GM19463 (cell line): Measurements from ENCODE around the gene PDE3A.

Source experiments
- ATAC-seq: cut with Tn5 transposase; IDR thresholded peaks from one replicate; pipeline ENCODE4 v1.9.1; 2021; ENCODE audit warnings: mild to moderate bottlenecking, moderate library complexity; ENCODE audit not compliant: unreplicated experiment

Gene PDE3A

DNA sequence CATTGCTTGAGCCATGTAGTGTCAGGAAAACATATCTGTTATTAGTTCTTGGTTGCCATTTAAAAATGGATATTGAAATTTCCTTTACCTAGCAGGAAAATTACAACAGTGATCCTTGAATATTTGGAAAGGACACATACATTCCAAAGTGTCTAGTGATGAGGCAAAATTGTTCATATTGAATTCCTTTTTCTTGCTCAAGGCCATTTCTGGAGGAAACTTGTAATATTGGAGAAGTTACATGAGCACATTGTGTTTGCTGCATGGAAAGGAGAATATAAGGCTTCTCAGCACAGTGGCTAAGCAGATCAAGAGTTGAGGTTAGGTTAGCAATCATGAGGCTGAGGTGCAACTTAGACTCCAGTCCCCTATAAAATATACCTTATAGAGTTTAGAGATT is 121.9 kb downstream of the PDE3A start:
- ATAC-seq = no peak

DNA sequence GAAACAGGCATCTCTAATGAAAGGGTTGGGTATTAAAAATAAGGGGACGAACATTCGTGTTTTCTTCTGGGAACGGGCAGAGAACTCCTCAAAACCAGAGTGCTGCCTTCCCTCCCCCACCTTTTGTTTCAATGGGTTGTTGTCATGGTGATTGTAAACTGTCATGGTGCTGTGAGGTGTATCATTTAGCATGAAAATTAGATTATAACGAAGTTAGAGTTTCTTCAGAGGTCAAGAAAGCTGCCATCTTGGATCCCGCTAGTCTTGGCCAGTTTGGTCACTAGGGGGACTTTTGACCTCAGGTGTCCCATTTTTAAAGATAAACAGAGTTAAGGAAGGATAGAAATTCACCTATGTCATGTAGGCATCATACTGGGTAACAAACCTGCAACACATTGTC is 123.0 kb downstream of the PDE3A start:
- ATAC-seq = no peak

DNA sequence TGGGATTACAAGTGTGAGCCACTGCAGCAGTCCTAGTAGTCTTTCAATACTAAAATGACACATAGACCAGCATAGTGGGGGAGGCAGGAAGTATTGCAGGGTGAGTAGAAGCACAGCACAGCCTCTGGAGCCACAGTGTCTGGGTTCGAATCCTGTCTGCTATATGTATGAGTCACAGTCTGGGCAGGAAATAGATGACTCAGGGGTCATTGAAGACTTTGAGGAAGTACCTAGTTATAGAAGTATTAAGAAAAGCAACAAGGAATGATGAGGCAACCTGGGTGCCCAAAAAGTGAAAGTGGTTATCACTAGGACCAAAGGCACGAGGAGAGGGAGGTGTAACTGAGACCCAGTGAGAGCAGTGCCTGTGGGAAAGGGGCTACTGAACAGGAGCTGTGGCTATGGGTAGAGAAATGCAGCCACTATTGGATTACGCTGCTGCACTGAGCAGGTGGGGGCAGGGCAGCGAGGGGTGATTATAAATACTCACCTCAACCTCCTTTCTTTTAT is 124.0 kb downstream of the PDE3A start:
- ATAC-seq = no peak

DNA sequence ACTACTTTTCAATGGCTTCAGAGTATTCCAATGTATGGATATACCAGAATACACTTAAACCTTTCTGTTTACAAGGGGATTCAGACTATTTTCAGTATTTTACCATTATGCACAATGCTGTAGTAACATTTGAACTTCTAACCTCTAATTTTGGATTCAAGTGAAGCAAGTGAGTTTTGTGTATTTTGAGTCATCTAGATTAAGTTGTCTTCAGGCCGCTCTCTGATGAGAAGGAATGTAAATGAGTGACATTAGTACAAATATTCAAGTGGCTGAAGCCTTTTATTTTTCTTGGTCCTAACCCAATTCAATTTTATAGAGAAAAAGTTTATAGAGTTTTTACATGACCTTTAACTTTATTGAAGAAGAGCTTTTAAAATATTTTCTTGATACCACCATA is 125.6 kb downstream of the PDE3A start:
- ATAC-seq = no peak

DNA sequence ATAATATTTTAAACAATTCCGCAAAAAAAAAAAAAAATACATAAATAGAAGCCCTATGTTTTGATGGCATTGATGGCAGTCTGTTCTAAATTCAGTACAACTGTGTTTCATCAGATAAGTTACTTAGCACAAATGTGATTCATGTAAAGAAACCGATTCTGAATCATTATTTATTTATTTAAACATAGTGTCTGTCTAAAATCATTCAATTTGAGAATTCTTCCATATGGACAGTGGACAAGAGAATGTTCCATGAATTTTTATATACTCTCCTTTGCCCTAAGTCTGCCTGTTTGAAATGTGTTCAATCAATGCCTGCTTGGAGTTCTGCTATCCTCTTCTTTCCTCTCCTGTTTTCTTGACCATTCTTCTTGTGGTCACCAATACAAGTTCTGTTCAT is 126.5 kb downstream of the PDE3A start:
- no peak for ATAC-seq

DNA sequence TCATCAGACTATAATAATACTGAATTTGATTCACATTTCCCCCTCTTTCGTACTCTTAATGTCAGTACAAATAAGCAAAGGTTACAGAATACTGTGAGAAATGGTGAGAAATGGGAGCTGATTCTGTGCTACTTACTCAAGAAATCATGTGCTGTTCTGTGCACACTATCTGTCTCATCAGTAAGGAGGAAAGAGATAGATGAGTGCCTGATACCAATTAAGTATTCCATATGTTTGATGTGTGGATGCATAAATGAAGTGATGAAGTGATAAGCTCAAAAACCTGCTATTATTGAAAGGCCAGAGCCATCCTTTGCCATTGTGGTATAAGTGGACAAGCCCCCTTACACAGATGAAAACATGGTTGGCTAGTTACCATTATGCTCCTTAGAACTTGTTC is 127.7 kb downstream of the PDE3A start:
- no peak for ATAC-seq

DNA sequence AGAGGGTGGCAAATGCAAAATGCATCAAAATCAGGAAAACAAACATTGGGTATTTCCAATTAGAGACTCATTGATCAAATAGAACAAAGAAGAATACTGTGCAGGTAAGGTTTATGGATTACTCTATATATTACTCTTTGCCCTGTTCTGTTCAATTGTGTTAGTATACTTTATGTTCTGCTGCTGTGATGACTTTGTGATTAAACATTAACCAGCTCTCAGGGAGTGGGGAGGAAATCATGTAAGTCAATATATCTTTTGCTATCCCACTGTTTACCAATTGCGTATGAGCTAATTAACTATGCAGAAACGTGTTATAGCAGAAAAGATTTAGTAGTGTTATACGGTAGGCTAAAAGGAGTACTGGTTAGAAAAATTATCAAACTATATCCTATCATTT is 129.4 kb downstream of the PDE3A start:
- no peak for ATAC-seq

DNA sequence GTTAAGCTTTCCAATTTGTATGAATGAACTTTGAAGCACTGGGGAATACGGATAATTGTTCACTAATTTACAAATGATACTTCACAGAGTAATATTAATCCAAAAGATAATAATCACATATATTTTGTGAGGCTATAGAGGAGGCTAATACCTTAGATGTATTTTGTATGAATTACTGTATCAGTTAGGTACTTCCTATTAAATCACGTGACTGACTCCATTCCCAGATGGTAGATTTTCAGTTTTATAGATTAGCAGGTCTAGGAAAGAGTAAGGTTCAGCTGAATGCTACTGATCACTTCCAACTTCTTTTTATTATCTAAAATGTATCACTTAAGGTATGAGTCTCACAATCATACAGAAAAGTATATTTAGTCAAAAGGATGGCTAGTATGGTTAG is 133.6 kb downstream of the PDE3A start:
- no peak for ATAC-seq

DNA sequence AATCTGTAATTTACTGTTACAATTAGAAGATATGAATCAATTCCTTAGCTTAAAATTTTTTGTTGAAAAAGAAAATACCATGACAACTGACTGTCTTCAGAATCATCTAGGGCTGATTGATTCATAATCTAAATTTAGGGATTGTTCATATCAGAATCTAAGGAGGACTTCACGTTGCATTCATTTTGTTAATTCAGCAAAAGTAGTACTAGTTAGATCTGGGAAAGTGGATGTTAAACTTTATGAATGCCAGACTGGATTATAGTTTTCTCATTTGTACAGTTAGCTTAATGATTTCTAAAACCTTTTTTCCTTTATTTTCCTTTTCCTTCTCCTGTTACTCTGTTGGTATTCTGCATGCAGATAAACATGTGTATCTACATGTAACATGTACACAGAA is 135.5 kb downstream of the PDE3A start:
- ATAC-seq = no peak

DNA sequence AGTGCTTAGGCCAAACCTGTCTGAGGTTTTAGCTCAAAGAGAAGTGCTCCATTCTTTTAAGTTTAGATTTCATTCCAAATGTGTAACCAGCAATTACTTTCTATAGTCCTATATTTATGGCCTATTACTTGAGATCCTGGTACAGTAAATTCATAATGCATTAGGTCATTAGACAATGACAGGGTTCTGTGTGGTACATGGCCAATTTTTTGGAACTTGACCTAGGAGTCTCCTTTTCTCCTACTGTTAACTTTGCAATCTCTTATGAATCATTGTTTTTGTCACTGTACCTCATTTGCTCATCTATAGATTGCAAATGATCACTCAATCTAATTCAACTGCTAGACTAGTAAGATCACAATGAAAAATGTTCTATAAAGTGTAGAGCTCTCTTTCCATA is 136.7 kb downstream of the PDE3A start:
- ATAC-seq = no peak

DNA sequence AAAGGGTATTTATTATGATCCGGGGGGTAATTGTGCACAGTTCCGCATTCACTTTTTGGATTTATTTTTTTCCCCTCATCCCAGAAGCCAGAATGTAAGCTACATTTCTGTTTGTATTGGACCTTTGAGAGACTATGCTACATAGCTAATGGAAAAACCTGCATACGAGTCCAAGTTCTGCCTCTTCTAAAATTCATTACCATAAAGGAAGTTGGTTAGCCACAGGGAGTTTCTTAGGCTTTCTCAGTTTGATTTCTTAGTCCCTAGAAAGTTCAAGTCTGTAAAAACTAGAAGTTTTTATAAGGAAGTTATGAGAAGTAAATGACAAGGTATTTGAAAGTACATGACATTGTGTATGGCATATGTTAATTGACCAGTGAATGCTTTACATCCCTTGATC is 138.7 kb downstream of the PDE3A start:
- ATAC-seq = no peak

DNA sequence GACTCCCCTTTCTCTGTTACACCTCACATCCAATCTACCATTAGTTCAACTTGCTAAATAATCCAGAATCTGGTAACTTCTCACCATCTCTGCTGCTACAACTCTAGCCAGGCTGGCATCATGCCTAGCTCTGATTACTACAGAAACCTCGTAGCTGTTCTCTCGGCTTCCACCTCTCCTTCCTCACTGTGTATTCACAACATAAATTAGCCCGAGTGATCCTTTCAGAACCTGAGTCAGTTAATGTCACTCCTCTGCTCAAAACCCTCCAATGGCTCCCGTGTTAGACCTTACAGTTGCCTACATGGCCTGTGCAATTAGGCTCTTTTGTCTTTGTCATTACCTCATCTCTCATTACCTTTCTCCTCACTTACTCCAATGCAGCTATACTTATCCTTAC is 139.4 kb downstream of the PDE3A start:
- ATAC-seq = no peak

DNA sequence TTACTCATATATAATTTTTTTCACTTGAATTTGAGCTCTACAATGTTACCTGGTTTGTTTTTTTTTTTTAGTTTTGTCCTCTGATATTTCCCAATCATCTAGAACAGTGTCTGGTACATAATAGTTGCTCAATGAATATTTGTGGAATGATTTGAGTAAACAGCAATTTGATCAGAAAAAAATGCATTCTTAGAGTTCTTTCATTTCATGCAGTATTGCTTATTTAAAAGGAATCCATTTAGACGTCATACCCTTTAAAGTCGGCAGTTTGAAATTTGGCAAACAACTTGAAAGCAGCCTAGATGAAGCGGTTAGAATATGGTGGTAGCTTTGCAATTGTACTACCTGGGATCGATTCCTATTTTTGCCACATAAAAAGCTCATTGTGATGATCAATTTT is 140.0 kb downstream of the PDE3A start:
- ATAC-seq = no peak

DNA sequence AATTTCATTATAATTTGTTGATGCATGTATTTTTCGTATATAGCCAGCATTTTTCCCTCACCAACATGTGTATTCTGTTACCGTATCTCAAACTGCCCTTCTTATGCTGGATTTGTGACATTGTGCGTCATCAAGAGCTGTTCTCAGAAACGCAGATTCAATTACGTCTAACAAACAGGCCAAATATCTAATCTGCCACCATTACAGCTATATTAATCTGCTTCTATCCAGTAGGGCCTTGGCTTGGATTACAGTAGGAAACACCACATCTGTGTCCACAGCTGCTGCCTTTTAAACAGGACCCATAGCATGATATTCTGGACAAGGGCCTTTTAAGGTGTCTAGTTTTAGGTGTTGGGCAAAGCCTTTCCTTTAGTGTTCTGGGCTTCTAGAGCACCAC is 140.6 kb downstream of the PDE3A start:
- no peak for ATAC-seq

DNA sequence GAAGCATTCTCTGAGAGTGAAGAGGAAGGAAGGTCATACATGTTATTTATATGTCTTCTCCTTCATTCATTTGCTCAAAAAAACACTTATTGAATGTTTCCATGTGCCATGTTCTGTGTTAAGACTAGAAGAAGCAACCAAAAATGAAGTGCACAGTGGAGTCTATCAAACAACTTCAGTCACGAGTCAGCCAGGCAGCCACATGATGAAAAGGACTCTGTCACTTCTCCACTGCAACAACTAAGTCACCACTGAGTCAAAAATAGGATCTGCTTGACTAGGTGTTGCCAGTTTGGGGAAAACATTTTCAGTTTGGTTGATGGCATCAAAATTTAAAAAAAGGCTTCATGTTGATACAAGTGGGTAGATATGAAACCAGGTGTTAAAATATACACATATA is 142.5 kb downstream of the PDE3A start:
- no peak for ATAC-seq

DNA sequence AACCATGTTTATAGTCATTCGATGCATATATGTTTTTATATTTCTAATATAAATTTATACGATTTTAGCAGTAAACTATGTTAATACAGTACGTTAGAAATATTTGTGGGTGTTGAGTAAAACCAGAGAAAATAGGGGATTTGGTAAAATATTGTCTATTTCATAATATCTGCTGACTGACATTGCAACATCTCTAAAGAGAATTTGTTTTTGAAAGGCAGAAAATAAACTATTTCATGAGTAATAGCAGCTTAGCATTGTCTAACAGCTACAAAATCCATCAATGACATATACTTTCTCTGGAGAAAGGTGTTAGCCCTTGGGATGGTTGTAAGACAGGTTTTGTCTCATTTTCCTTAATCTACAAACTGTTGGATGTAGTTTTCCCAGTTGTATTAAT is 144.9 kb downstream of the PDE3A start:
- ATAC-seq = no peak

DNA sequence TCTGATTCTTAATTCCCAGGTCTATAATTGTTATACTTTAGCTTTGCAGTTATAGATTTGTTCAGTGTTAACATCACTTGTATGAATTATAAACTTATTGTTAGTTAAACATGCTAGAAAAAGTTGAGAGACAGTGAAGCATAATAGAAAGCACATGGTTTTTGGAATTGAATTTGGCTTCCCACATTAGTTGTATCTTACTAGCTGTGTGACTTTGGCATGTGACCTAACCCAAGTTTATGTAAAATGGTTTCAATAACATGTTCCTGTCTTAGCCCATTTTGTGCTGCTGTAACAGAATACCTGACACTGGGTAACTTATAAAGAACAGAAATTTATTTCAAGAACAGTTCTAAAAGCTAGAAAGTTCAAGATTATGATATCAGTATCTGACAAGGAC is 146.3 kb downstream of the PDE3A start:
- ATAC-seq = no peak

DNA sequence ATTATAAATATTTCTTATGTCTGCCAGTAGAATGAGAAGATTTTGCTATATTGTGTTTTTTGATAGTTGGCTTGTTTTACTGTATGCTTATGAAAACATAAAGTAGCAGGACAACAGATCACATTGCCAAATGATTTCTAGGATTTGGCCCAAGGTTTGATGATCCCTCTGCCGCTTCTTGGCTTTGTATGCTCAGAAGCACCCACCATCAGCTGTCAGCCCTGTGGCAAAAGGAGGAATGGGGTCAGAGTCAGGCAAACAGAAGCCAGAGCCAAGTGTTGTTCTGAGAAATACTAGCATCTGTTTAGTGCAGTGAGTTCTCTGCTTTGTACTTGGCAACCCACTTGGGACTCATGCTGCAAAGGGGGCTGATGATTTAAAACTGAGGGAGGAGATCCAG is 152.2 kb downstream of the PDE3A start:
- ATAC-seq = no peak

DNA sequence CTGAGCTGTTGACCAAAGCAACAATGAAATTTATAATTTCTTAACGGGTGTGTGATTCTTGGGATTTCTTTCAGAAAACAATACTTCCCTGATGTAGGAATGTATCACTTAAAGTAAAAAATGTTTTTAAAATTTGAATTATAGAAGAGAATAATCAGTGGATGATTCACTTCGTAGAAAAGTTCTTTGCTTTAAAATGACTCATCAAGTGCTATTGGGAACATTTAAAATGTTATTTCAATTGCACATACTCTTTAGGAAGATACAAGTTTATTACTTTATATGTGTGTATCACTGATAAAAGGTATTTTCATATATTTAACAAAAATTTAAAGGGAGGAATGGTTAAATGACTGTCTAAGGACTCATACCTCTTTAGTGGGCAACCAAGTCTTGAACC is 155.3 kb downstream of the PDE3A start:
- ATAC-seq = no peak

DNA sequence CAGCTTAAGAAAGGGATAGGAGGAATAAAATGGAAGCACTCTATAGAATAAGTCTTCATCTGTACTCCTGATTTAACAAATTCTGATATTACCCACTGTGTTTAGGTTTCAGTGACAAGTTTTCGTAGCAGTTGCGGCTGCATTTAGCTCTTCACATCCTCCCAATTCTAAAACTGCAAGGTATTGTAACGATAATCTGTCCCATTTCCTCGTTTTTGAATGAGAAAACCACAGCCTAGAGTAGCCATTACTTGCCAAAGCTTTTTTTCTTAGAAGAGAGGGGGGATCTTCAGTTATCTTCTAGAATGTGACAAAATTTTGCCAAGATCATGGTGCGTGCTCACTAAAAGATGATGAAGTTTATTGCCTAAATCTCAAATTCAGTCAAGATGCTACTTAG is 155.8 kb downstream of the PDE3A start:
- no peak for ATAC-seq

DNA sequence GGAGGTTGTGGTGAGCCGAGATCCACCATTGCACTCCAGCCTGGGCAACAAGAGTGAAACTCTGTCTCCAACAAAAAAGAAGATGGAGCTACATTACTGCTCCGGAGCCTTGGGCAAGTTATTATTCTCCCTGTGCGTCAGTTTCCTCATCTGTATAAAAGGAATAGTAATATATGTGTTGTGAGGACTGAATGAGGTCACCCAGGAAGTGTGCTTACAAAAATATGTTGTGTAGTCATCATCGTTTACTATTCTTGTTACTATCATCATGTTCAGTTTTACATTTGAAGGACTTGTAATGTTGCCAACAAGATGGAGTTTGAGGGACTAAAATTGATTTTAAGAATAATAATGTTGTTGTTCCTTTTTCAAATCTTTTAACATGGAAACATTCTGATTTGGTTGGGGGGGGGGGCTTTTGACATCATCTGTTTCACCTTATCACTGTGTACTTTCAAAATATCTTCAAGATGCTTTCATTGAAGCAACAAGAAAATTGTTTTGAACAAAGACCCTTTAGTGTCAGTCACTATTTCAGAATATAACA is 156.8 kb downstream of the PDE3A start:
- no peak for ATAC-seq

DNA sequence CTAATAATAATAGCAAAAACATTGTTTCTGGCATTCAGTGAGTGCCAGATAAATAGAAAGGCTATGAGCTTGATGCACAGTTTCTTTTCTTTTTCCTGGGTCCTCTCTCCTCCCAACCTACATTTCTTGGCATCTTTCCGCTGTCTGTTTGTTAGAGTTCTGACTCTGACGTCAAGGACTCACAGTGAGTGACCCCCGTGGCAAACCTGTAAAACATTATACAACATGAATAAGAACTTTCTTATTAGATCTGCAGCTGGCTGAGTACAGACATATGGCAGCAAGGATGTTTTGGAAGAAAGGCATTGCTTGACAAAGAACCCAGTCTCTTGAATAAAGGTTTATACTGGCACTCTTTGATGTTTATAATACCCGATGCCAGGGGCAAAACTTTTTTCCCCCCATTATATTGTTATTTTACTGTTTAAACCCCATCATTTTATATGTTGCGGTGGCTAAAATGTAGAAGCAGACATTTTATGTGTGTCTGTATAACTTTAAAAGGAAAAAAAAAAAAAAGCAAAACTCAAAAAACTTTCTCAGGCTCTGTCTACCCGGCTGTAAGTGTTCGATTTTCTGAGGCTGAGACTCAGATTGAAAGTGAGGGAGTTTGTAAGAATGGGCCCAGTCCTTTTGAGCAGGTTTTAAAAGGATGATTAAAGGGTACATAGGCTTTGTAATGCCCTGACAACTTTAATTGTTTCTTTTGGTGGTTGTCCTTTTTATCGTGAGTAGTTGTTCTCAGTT is 159.3 kb downstream of the PDE3A start:
- no peak for ATAC-seq

DNA sequence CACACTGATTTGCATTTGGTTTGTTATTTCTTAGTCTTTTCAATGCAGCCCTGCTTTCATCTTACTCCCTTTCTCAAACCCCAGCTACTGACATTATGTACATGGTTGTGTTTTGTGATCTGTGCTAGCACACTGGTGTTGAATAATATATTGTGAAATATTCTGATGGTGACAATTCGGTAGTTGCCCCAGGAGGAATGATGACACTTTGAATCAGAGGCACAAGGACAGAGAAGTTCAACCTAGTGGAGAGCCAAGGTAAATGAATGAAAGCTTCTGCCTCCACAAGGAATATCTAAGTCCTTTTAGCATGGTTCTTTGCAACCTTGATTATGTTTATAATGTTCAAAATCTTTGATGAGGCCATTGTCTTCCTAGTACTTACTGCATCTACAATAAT is 159.9 kb downstream of the PDE3A start:
- ATAC-seq = no peak
